GM12872 (cell line): Measurements from ENCODE around the gene HLA-DMA.

ENCODE experiments used
- TF ChIP-seq, protein P1 (sequence below): IDR thresholded peaks from 3 replicates; pipeline ENCODE4 v1.5.1; 2011; ENCODE audit warnings: low read depth, mild to moderate bottlenecking, low read length, moderate library complexity; ENCODE audit not compliant: insufficient read depth

Gene HLA-DMA

DNA sequence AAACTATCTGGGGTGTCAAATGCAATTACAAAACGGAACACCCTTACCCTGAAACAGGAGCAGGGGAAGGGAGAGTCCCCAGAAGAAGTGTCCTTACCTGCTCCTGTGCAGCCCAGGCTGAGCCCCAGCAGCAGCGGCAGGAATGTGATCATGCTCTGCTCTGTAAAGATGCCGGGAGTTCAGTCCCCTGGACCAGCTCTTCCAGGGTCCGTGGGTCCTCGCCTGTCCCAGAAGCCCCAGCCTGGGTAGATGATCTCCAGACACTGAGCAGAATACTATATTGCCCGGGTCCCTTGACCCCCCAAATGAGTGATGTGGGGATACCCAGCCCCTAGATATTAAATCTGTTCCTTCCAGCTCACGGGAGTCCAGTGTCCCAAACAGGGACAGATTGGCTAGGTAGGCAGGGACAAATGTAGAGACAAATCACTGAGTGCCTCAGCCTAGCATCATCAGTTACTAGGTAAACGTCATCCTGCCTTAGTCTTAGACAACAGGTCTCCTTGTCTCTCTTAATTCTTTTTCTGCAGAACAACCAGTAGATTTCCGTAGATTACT is 12.2 kb downstream of the HLA-DMA start, which contains the start of gene HLA-DMB:
Gene HLA-DMB (minus strand): TSS at position 373 of the 558 bp plus-strand sequence. CDS start 221 bp downstream, at position 152.
- TF ChIP-seq, protein P1, sequence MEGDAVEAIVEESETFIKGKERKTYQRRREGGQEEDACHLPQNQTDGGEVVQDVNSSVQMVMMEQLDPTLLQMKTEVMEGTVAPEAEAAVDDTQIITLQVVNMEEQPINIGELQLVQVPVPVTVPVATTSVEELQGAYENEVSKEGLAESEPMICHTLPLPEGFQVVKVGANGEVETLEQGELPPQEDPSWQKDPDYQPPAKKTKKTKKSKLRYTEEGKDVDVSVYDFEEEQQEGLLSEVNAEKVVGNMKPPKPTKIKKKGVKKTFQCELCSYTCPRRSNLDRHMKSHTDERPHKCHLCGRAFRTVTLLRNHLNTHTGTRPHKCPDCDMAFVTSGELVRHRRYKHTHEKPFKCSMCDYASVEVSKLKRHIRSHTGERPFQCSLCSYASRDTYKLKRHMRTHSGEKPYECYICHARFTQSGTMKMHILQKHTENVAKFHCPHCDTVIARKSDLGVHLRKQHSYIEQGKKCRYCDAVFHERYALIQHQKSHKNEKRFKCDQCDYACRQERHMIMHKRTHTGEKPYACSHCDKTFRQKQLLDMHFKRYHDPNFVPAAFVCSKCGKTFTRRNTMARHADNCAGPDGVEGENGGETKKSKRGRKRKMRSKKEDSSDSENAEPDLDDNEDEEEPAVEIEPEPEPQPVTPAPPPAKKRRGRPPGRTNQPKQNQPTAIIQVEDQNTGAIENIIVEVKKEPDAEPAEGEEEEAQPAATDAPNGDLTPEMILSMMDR = no peak

DNA sequence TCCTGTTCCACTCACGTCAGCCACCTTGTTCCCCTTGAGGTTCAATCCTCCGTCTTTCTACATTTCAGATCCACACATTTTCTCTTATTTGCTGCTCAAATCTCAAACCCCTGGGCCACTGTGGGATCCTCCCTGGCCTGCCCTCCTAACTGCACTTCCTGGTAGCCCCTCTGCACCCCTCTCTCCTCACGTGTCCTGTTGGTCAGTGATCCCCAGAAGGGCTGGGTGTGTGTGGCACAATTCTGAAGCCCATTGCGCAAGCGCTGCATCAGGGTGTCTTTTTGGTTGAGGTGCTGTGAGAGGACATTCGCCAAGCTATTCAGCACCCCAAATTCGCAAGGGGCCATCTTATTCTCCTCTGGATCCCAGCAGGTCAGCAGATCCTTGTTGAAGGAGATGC is 14.4 kb downstream of the HLA-DMA start:
- TF ChIP-seq, protein P1 = no peak

DNA sequence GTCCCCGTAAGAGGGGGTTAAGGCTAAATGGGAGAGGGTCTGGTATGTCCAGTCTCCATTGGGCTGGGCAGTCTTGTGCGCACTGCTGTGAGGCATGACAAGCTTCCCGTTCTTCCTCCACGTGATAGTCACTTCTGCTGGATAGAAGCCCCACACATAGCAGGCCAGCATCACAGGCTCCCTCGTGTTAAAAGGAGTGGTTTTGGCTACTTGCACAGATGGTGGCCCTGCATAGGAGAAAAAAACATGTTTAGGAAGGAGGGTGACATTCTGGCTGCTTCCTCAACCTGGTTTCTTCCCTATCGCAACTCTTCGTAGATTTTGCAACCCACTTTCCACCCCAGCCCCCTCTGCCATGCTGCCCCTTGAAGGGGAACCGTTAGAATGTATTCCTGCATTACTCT is 15.7 kb downstream of the HLA-DMA start:
- TF ChIP-seq, protein P1 = no peak

DNA sequence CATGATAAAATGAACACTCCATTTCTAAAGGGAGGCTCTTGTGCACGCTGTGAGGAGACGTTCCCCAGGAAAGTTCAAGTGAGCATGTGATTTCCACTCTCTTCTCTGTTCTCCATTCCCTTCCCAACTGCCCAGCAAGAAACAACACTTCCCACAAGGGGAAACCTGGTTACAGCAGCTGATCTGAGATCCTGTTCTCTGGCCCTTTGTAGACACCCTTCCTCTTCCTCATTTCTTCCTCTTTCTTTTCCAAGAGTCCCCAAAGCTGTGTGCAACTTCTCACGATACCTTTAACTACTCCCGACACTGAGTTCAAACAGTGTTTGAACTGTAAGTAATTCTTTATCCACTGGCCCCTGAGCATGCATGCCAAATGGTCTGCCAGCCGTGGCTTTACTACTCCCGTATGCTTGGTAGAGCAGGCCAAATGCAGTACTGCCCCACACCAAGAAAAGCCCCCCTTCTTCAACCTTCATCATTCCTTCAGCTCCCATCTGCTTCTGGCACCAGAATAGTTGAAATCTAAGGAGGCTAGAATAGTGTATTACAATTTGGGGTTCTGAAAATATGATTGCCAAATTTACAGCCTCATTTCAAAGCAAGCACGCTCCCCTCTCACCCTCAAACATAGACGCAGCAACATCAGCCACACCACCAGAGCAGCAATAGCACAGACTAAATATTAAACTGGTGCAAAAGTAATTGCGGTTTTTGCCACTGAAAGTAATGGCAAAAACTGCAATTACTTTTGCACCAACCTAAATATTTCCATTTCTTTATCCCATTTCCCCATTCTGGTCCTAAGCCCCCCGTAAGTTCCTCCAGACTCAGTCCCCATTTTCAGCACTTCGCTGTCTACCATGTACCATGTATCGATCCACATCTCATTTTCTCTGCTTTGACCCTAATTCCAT is 16.4 kb downstream of the HLA-DMA start:
- TF ChIP-seq, protein P1 = no peak

DNA sequence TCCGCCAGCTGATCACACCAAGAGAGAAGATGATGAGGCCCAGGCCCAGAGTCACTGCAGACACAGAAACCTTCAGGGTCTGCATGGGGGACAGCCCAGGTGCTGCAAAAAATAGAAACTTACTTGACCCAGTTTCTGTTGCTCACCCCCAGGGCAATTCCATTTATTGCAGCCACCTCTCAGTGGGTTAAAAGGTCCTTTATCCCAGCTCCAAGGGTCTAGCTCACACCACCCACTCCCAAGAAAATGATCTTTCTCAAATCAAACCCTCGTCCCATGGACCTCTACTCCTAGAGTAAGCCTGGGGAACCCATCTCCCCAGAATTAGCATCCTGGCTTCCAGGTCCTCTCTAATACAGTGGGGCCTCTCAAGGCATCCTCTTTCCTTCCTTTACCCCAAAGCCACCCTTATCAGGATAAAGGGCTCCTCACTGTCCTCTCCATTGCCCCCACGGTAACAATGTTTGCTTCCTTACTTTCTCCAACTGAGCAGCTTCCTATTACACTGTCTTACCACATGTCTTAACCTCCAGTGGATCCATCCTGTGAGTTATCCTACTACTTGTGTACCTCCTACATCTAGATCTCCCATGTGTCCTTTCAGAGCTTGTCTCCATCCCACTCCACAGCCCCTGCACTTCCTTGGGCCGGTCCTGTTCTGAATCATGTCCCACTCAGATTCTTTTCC is 17.2 kb downstream of the HLA-DMA start:
- TF ChIP-seq, protein P1 = no peak

DNA sequence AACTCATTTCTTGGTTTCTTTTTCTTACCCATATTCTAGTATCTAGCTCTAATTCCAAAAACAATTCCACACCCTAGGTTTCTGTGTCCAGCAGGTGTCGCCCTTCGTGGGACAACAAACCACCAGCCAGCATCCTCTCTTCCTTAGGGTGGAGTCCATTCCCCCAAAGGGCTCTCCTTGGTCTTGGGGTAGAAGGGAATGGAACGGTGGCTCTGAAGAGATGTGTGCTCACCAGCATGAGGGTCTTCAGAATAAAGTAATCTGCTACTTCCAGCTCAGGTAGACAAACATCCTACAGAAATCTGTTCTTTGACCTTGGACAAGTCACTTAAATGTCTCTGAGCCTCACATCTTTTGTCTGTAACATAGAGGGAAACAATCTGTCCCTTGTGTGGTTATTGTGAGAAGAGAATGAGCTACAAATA is 19.2 kb downstream of the HLA-DMA start:
- TF ChIP-seq, protein P1 = peak; percentile 76
